ENCODE measurements around the gene P3H4. TPM values are rescaled to one million over a fixed set of nuclear protein-coding genes. Genes with fewer than 3 reads are reported as not detected.

The P3H4 gene
- polyA plus RNA-seq, 2 of the 4 experiments (the other 2 are of a cell fraction), result 36.0 to 52.8 TPM

DNA sequence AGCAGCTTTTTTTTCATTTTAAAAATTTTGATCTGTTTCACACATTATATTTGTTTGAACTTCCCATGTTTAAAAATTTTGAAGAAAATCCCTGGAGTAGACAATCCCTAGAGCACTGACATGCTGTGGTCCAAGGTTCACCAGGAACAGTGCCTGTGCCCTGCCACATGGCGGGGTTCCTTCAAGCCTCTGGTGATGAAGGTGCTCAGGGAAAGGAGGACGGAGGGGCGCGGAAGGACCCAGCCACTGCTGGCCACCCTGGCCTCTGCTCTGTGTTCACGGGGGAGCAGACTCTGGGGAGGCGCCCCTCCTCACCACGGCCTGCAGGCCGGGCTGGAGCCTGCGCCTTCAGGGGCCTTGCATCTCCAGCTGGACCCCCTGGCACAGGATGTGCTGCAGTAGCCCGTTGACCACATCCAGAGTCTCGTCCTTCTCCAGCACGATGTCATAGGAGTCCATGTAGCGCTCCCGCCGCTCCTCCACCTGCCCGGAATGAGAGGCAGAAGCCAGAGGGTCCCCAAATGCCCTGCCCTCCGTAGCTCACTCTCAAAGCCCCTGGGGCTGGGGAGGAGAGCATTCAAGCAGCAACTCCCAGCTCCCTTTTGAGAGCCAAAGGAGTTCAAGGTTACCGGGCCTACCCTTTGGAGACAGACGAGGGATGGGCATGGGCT, 13.6 kb upstream of the P3H4 start (continued):
- no peak for TF ChIP-seq RAD21 (conservative IDR thresholded peaks at IDR 0.05 in 1 of 2, IDR thresholded peaks at IDR 0.05 in 1 of 2)

DNA sequence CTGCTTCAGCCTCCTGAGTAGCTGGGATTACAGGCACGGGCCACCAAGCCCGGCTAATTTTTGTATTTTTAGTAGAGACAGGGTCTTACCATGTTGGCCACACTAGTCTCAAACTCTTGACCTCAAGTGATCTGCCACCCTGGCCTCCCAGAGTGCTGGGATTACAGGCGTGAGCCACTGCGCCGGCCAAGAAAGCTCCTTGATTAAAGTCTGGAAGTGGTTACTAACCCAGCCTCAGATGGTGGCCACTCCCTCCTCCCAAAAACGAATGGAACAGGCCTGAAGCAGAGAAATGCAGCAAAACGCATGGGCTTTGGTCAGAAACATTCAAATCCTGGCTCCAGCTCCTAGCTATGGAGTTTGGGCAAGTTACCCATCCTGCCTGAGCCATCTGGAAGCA, 12.3 kb upstream of the P3H4 start:
- ChIA-PET CTCF (interaction anchor here (0.7 to 3.6 kb wide), 5 partner anchors 9 to 40 kb away, joined by 3 to 14 read pairs (median 6); partner anchors contain the start of genes FKBP10, JUP and P3H4), POLR2A (interaction anchor here (1.1 to 2.2 kb wide), 2 partner anchors 11 to 41 kb away, joined by 4 to 8 read pairs; partner anchors contain the start of genes FKBP10, KLHL11 and P3H4)
- ATAC-seq, result no peak; a peak in 1 of 6 replicates
- no peaks in the 10 kb centered on the region for H3K9me3 ChIP-seq
- H3K4me3 ChIP-seq, result no peak overlapping the region
- H3K27ac ChIP-seq, result no peak overlapping the region
- 84% methylated on average over 6 of the region's 7 CpGs for WGBS (ENCODE audit: missing lambda C conversion rate)
- no peak overlapping the region for H3K4me2 ChIP-seq
- H3K4me1 ChIP-seq, result no peaks in the 10 kb centered on the region
- no peak for DNase-seq (ENCODE audit: low read depth in 1 of 2, low spot score in 1 of 2)
- FAIRE-seq, result no peak
- TF ChIP-seq FOSL2 (IDR thresholded peaks at IDR 0.05) (no peak), FOSL2 (CRISPR knock-in tag; IDR thresholded peaks at IDR 0.05) (no peak), CHD4 (IDR thresholded peaks at IDR 0.05; ENCODE audit: borderline replicate concordance) (no peak)

DNA sequence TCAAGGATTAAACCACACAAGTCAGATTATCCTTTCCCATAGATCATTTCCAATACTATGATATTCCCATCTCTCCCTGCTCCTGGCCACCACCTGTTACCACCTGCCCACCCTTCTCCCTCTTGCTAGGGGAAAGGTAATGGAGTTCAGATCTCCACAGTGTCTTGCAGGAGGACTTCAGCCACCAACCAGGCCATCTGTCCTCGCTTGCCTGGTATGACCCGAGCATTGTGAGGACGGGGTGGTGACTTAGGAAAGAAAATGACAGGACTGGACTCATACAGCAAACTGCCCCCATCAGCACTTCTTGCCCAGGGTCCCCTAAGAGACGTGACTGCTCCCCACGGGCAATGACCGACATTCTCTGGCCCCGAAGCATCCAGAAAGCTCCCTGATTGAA, 11.8 kb upstream of the P3H4 start:
- no peak; a peak in 1 of 6 replicates for ATAC-seq
- H3K4me2 ChIP-seq, result no peak overlapping the region
- TF ChIP-seq FOXS1 (CRISPR knock-in tag; IDR thresholded peaks at IDR 0.05), result no peak
- peak; percentile 46 for TF ChIP-seq MAFK (IDR thresholded peaks at IDR 0.05; ENCODE audit: partially characterized antibody)
- H3K9me3 ChIP-seq, result no peaks in the 10 kb centered on the region
- ChIA-PET POLR2A (interaction anchor here (1.1 to 2.2 kb wide), 2 partner anchors 11 to 42 kb away, joined by 4 to 8 read pairs; partner anchors contain the start of genes FKBP10, KLHL11 and P3H4), CTCF (interaction anchor here (0.7 to 3.6 kb wide), 6 partner anchors 9 to 41 kb away, joined by 3 to 14 read pairs (median 5); partner anchors contain the start of genes FKBP10, JUP and P3H4)
- 92% methylated on average over 7 of the region's 7 CpGs for WGBS (ENCODE audit: missing lambda C conversion rate)
- FAIRE-seq, result no peak
- H3K4me1 ChIP-seq, result no peaks in the 10 kb centered on the region
- H3K4me3 ChIP-seq, result no peak overlapping the region
- no peak overlapping the region for H3K27ac ChIP-seq
- DNase-seq (ENCODE audit: low read depth in 1 of 2, low spot score in 1 of 2), result no peak

DNA sequence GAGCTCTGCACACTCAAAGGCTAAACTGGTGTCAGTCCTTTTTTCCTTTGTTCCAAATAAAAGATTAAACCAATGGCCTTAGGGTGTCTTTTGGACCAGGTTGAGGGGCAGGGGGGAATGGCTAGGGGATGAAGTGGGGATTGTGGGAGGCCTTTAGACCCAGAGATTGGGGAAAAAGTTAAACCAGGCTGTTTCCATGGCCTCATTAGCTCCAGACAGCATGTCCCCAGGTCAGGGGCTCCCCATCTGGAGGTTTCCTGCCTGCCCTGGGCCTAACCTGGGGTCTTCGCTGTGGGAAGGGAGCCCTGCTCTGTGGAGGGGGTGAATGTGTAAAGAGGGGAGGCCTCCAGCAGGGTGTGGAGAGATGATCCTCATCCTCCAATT, 11.4 kb upstream of the P3H4 start:
- WGBS (ENCODE audit: missing lambda C conversion rate), result 88% methylated on average over 1 of the region's 1 CpG
- Histone ChIP-seq H3K27ac (no peak overlapping the region), H3K9me3 (no peaks in the 10 kb centered on the region), H3K4me2 (no peak overlapping the region), H3K4me1 (no peaks in the 10 kb centered on the region), H3K4me3 (no peak overlapping the region)
- TF ChIP-seq JUN (IDR thresholded peaks at IDR 0.05) (peak in 1 of 2 experiments; percentile 51; a peak in 2 of 5 replicates), BHLHE40 (IDR thresholded peaks at IDR 0.05; ENCODE audit: low read depth, low read length) (no peak)
- CTCF ChIA-PET, result interaction anchor here (0.9 to 1.2 kb wide), 4 partner anchors 12 to 127 kb away, joined by 3 to 6 read pairs (median 3); partner anchors contain the start of gene P3H4
- POLR2A ChIA-PET, result interaction anchor here (0.5 to 2.2 kb wide), 4 partner anchors 8 to 50 kb away, joined by 3 to 8 read pairs (median 4); partner anchors contain the start of genes FKBP10, KLHL11 and P3H4
- FAIRE-seq (no peak), DNase-seq (ENCODE audit: low read depth in 1 of 2, low spot score in 1 of 2) (no peak), ATAC-seq (no peak; a peak in 2 of 6 replicates)

DNA sequence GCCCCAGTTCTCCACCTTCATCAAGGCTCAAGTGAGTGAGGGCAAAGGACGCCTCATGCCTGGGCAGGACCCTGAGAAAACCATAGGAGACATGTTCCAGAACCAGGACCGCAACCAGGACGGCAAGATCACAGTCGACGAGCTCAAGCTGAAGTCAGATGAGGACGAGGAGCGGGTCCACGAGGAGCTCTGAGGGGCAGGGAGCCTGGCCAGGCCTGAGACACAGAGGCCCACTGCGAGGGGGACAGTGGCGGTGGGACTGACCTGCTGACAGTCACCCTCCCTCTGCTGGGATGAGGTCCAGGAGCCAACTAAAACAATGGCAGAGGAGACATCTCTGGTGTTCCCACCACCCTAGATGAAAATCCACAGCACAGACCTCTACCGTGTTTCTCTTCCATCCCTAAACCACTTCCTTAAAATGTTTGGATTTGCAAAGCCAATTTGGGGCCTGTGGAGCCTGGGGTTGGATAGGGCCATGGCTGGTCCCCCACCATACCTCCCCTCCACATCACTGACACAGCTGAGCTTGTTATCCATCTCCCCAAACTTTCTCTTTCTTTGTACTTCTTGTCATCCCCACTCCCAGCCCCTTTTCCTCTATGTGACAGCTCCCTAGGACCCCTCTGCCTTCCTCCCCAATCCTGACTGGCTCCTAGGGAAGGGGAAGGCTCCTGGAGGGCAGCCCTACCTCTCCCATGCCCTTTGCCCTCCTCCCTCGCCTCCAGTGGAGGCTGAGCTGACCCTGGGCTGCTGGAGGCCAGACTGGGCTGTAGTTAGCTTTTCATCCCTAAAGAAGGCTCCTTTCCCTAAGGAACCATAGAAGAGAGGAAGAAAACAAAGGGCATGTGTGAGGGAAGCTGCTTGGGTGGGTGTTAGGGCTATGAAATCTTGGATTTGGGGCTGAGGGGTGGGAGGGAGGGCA, 10.7 kb upstream of the P3H4 start:
- Histone ChIP-seq H3K9me3 (no peaks in the 10 kb centered on the region), H3K4me3 (no peak overlapping the region), H3K27ac (no peak overlapping the region), H3K4me1 (no peaks in the 10 kb centered on the region), H3K4me2 (no peak overlapping the region)
- no peak for DNase-seq (ENCODE audit: low read depth in 1 of 2, low spot score in 1 of 2)
- whole genome bisulfite sequencing (ENCODE audit: missing lambda C conversion rate), result 91% methylated on average over 12 of the region's 12 CpGs
- no peak for FAIRE-seq
- no peak; a peak in 1 of 6 replicates for ATAC-seq
- no peak for TF ChIP-seq EHMT2 (IDR thresholded peaks at IDR 0.05; ENCODE audit: low read depth)
- no peak for TF ChIP-seq POLR2AphosphoS2 (conservative IDR thresholded peaks at IDR 0.05; ENCODE audit: low read length)
- TF ChIP-seq MAFK (IDR thresholded peaks at IDR 0.05; ENCODE audit: partially characterized antibody), result no peak
- TF ChIP-seq FOSB (CRISPR knock-in tag; IDR thresholded peaks at IDR 0.05), result no peak
- TF ChIP-seq, protein P1, sequence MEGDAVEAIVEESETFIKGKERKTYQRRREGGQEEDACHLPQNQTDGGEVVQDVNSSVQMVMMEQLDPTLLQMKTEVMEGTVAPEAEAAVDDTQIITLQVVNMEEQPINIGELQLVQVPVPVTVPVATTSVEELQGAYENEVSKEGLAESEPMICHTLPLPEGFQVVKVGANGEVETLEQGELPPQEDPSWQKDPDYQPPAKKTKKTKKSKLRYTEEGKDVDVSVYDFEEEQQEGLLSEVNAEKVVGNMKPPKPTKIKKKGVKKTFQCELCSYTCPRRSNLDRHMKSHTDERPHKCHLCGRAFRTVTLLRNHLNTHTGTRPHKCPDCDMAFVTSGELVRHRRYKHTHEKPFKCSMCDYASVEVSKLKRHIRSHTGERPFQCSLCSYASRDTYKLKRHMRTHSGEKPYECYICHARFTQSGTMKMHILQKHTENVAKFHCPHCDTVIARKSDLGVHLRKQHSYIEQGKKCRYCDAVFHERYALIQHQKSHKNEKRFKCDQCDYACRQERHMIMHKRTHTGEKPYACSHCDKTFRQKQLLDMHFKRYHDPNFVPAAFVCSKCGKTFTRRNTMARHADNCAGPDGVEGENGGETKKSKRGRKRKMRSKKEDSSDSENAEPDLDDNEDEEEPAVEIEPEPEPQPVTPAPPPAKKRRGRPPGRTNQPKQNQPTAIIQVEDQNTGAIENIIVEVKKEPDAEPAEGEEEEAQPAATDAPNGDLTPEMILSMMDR (IDR thresholded peaks at IDR 0.05), result no peak
- no peak for TF ChIP-seq FOSL2 (IDR thresholded peaks at IDR 0.05)
- TF ChIP-seq FOSL2 (CRISPR knock-in tag; IDR thresholded peaks at IDR 0.05), result no peak
- CTCF ChIA-PET, result interaction anchor here (0.7 to 1.2 kb wide), 5 partner anchors 11 to 126 kb away, joined by 3 to 6 read pairs (median 3); partner anchors contain the start of gene P3H4
- POLR2A ChIA-PET, result interaction anchor here (0.5 to 2.2 kb wide), 3 partner anchors 9 to 50 kb away, joined by 3 to 8 read pairs (median 4); partner anchors contain the start of genes FKBP10 and P3H4

Measured in A549 (cell line).